Superior temporal gyrus (tissue), 1 donor: Measurements from ENCODE around the gene TRABD2B.

Experiments used
- DNase-seq: peaks from one replicate; pipeline ENCODE4 v3.0.0-alpha.2; 2016; ENCODE audit errors: extremely low spot score

The TRABD2B gene

DNA sequence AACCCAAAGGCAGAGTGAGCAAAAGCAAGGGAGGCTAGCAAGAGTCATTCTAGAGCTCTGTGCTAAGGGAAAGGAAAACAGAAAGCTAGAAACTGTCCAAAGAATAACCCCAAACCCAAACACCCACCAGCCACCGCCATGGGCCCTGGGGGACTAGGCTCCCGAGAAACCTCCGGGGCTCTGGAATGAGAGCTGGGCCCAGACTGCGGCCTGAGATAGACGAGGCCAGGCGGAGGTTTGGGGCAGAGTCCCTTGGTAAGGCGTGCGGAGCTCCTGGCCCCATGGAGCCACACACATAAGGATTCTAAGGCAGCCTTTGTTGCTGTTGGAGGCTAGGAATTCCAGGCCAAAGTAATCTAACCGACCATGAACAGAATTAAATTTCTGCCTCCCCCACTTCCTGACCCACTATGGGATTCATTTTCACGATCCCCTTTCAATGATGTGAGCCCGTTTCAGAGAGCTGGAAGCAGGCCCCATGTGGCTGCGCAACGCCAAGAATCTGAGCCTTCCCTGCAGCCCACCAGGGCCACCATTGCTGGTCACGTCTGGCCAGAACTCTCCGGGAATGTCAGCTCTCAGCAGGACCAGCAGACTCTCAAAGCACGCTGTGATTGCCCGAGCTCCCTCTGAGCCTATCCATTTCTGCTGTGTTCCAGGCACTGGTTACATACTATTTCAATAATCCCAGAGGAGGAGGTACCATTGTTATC is 145.0 kb downstream of the TRABD2B start:
- no peak for DNase-seq

DNA sequence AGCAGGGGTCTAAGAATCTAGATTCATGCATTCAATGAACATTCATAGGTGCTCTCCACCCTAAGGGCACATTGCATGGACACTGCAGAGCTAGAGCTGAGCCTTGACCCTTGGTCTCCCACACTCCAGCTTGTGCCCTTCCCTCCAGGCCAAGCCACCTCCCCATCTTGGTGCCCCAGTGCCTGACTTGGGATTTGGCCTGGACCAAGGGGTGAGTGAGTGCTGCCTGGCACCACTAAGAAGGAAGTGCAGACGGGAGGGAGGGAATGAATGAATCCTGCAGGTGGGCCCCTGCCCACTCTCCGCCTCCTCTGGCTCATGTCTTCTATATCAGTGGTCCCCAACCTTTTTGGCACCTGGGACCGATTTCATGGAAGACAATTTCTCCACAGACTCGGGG is 146.7 kb downstream of the TRABD2B start:
- DNase-seq = no peak

DNA sequence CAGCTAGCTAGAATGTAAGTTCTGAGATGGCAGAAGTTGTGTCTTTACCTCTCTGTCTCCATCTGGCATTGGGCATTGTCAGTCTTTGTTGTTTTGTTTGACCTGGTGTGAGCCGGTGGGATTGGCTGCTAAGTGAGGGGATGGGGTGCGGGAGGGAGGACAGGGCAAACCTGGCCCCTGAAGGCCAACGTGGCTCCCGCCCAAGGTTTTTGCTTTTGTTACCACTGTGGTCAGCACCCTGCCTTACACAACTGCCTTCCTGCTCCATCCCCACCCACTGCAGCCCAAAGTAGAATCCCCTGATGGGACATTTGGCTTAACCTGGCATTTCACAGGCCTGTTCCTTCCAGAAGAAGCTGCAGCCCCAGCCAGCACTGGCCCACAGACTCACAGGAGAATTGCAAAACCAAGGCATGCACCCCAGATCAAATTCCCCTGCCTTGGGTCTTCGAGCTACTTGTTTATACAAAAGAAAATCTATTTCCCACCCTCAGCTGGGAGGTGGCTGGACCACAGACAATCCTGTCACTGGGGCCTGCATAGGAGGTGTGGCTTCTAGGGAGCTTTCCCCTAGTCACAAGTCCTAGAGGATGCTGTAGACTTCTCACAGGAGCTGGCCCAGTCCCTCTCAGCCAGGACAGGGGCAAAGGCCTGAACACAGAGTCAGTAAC is 147.5 kb downstream of the TRABD2B start:
- no peak for DNase-seq

DNA sequence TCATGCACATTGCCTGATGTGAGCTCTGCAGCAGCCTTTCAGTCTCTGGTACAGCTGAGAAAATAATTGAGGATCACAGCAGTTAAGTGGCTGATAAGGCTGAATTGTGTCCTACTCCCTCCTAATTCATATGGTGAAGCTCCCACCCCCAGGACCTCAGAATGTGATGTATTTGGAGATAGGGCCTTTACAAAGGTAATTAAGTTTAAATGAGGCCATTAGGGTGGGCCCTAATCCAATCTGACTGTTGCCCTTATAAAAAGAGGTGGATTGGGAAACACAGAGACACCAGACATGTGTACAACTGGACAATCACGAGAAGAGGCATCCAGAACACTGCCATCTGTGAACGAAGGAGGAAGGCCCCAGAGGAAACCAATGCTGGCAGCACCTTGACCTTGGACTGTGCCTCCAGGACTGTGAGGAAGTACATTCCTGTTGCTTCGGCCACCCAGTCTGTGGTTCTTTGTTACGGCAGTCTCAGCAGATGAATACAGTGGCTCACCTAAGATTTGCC is 148.1 kb downstream of the TRABD2B start:
- DNase-seq = no peak

DNA sequence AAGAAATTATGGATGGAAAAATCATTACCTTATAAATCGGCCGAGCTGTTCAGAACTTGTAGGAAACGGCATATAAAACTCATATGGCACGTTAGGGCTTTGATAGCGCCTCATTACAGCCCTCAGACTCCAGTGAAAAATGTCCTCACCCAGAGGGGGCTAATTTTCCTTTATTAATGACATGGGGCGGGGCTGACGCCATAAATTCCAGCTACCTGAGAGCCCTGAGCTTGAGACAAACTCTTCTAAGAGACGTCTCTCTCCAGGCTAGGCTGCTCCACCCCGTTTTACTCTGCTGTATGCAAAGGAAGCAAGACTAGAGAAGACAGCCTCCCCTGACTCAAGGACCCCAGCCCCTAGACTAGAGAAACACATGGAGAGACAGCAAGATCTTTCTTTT is 149.4 kb downstream of the TRABD2B start:
- no peak for DNase-seq

DNA sequence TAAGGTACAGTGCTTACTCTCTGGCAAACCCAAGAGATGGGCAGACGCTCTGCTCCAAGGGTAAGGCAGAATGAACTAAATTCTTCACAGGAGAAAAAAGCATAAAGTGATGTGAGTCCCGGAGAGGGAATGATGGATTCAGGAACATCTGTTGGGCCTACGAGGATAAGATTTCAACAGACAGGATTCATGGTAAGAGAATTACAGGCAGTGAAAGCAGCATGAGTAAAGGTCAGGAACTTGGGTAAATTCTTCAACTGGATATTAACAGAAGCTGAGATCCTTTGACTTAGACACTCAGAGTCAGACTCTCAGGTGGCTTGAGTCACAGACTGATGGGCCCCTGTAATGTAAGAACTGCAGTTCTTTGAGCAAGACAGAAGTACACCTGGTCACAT is 152.6 kb downstream of the TRABD2B start:
- DNase-seq = no peak

DNA sequence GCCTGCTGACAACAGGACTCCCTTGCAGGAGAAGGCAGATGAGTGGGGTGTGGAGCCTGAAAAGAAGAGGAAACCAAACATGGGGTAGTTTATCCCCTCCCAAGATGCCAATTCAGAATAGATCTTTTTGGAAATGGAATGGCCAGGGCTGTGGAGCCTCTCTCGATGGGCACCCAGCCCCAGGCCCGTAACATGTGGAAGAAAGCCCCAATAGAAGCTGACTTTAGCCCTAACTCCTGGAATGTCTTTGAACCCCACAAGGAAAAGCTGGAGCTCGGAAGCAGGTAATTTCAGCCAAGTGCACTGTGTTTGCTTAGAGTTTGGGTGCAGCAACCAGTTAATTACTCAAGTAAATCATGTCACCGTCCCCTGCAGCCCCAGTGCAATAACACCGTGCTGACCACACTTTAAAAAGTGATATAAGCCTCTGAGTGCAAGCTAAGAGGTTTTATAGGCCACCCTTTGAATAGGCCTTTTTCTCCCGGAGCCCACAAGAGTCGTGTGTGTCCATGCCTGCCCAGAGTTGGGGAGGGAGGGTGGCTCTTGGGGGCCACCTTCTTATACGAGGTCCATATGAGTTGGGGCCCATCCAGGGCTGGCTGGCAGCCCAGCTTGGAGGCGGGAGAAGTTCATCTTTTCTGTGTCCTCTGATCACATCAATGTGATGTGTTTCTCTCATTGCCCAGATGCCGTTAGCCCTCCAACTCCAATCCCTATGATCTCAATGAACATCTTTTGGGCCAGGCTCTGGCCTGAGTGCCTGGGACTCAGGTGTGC is 153.2 kb downstream of the TRABD2B start:
- DNase-seq = no peak

DNA sequence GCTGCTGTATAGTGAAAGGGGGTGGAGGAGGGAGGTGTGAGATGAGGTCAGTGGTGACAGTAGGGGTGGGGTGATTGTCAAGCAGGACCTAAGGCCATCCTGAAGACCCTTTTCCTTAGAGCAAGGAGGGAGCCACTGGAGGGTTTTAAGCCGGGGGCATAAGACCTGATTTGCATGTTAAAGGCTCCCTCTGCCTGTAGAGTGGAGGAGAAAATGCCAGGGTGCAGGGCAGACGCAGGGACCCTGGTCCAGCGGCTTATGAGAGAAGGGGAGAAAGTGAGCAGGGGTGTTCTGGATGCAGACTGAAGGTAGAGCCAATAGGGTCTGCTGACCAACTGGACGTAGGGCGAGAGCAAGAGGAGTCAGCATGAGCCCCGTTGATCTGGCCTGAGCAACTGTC is 154.1 kb downstream of the TRABD2B start:
- DNase-seq = no peak

DNA sequence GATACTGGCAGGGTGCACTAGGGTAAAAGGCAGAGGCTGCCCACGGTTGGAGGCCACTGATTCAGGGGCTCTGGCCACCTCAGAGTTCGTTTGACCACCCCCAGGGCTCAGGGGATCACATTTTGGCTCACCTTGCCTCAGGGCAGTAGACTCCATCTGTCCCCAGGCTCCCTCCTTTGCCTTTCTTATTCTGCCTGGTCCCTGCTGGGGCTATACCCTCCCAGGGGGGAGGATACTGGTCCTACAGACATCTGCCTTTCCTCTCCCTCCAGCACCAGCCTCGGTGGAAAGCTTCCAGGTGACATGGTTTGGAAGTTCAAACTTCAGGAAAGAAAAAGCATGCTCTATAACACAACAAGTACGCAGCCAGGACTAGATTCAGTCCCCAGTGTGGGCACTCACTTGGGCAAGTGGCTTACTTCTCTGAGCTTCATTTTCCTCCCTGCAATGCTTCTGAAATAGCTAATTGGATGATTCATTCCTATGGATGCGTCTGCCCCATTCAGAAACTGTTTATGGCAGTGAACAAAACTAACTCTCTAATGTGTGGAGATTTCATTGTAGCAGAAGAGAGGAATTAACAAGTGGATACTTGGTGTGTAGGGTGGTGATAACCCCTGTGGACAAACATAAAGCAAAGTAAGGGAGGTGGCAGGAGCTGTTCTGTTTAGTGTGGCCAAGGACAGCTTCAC is 154.8 kb downstream of the TRABD2B start:
- no peak for DNase-seq

DNA sequence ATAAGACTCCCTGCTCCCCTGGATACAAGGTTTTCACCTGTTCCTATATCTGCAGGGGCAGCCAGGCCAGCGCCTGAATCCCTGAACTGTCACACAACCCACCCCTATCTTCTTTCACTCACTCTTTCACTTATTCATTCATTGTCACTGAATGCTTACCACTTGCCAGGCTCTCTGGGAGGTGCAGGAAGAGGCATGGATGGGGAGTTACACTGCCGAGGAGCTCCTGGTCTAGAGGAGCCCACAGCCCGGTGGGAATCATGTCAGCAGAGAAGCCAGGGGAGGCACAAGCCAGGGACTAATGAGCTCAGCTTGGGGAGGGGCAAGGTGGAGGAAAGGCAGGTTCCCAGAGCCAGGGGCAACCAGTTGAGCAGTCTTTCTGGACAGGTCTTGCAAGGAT is 155.8 kb downstream of the TRABD2B start:
- no peak for DNase-seq

DNA sequence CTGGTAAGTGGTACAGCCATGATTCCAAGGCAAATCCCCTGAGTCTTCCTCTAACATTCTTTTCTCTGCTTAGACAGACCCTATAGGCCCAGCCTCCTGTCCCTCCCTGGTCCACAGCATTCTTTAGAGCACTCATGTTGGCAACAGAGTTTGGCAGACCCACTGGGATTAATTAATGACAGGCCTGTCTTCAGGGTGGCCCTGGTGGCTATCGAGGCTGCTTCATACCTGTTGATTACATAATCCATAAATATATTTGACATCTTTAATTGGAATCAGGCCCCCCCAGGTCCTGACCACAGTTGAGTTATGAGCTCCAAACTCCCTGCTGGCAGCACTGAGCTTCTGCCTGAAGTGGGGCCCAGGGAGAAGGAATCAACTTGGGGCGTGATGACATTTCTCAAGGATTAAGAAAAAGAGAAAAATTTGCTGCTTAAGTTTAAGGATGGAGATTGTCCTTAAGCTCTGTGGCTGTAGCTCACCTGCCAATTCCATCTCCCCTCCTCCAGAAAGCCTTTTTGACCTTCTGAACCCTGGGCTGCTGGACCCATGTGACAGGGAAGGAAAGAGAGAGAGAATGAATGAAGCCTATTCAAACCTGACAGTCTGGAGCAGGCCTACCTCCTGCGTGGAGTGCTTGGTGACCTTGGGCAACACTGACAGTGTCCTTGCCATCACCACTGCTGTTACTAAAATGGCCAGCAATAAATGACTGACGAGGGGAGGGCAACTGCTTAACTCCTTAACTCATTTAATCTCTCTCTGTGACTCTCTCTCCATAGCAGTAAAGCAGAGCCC is 156.6 kb downstream of the TRABD2B start:
- no peak for DNase-seq

DNA sequence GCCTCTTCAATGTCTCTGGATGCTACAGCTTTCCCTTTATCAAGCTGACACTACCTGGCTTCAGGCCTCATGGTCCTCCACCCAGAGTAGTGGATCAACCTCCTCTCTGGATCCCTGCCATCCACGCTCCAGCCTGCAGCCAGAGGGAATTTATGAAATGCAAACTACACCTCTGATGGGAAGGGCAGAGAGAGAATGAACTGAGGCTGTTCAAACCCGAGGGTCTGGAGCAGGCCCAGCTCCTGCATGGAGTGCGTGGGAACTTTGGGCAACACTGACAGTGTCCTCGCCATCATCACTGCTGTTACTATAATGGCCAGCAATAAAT is 157.8 kb downstream of the TRABD2B start:
- no peak for DNase-seq

DNA sequence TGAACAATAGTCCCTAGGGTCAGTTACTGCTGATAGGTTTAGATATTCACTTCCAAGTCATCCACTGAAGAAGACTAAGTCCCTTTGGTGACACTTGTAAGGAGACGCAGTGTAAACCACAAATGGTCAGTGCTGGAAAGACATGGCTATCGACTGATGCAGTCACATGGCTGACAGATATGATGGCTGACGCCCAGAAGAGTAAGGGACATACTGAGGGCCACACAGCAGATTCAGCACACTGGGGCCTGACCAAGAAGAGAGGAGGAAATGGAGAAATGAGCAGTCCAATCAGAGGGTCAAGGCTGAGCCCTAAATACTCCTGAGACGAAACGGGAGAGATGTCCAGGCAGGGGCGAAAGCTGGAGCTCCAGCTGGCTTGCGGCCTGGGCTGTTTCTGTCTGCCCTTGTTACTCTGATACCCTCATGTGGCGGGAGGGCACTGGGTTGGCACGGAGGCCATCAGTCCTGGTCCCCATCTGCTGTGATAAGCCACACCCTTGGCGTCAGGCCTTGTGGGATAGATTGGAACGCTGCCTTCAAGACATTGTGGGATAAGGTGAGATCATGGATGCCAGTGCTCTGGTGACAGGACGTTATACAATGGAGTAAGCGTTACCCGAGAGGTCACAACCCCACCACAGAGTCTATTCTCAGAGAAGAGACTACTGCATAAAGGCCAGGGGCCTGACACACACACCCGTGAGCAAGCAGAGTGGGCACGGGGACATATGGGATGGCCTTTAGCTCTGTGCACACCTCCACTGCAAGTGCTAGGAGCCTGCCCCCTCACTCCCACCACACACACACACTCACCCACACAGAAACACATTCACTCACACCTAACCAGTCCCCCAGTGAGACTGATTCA is 158.4 kb downstream of the TRABD2B start:
- no peak for DNase-seq

DNA sequence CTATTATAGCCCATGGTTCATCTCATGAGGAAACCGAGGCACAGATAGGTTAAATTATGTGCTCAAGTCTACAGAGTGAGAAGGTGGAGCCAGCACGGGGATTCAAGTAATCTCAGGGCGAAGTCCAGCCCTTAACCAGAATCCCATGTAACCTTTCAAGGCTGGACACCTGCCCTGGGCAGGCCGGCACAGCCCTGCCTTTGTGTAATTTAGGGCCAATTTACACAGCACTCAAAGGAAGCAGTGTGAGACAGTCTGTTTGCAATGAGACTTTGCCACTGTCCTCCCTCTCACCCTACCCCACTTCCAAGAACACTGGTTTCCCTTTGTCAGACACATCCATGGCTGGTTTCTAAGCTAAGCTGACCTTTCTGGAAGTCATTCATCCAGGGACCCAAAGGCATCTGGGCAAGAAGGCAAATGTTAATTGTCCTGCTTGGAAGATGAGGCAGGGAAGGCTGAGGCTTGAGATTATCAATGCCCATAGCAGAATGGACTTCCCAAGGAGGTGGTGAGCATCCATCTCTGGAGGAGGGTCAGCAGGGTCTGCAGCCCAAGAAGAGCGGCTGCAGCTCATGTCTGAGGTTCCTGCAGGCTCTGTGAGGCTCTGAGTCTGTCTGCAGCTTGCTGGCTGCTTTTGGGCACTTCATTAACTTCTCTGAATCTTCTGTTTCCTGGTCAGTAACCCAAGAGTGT is 159.2 kb downstream of the TRABD2B start:
- DNase-seq = no peak

DNA sequence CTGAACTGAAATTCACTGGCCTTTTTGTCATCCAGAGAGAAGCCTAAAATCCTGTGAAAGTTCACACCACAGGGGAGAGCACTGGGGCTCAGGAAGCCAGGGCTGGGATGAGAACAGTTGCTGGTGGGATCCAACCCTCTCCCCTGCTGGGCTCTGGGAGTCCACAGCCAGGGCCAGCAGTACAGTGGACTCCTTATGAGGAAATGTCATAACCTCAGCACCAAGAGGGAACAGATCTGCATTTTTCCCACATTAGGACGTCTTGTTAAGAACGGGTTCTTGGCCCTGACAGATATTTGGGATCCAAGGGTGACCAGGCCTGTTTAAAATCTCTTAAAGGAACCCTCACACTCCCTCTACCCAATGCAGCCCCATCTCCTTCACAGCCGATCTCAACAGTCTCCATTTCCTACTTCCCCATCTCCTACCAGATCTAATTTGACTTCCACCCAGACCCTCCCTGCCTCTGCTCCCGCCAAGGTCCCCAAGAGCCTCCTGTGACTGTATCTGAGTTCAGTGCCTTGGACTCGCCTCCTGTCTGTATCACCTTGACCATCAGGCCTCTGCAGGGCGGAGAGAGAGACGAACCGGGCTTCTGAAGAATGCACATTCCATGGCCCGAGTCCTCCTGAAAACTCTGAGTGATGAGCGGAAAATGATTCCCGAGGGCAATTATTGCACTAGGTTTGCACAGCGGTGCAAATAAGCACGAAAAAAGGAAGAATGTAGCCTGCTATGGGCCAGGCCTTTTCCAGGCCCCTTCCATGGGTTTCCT is 159.9 kb downstream of the TRABD2B start:
- DNase-seq = no peak

DNA sequence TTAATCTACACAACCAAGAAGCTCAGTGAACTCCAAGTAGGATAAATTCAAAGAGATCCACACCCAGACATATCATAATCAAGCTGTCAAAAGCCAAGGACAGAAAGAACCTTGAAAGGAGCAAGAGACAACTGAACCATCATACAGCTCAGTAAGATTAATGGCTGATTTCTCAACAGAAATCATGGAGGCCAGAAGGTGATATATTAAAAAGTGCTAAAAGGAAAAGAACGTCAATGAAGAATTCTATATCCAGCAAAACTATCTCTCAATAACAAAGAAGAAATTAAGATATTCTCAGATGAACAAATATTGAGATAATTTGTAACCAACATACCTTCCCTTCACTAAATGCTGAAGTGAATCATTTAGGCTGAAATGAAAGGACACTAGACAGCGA is 161.8 kb downstream of the TRABD2B start:
- DNase-seq = no peak

DNA sequence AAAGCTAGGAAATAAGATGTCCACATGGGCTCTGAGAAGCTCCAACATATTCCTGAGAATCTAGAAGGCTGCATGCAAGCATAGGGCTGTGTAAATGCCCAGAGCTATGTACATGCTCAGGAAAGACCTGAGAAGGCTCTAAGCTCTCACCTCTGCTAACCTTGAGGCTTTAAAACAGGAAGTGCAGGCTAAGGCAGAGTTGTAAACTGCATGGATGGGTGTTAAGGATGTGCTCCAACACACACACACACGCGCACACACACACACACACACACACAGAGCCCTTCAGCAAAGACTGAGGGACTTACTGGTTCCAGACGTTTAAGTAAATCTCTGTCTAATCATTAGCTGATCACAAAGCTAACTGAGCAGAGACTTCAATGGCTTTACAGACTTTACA is 162.9 kb downstream of the TRABD2B start:
- DNase-seq = no peak

DNA sequence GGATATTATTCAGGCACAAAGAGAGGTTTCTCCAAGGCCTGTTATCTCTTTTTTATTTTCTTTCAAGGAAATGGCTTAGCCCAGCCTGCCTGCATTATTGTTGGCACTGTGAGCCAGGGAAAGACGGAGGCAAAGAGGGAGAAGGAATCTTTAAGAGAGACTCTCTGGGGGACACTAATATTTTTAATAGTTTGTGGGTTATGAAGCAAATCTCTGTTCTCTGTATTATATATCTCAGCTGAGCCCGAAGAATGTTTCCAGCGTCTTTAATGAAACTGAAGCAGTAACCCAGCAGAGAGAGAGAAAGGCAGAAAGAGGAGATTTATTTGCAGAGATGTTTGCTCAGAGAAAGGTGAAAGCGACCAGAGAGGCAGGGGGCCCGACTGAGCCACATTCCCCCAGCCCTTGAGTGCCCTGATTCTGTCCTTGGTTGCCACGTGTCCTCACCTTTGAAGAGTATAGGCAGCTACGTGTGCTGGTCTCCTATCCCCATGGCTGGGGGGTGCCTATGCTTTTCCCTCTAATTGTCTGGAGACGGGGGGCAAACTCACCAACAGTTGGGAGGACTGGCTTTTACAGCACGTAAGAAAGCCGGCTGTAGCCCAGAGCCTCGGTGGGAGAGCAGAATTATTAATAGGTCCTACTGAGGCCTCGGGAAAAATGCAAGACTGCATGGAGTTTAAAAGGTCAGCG is 166.4 kb downstream of the TRABD2B start:
- DNase-seq = no peak
